WTC11 (cell line): ENCODE results near the gene ST6GALNAC5. TPM values are rescaled to one million over a fixed set of nuclear protein-coding genes. Genes with fewer than 3 reads are reported as not detected.

Source experiments
- ATAC-seq: fragments of 200-7000 bp; cut with Tn5 transposase; 2 replicates; pipeline ENCODE4 v1.10.0; 2021; ENCODE audit warnings: mild to moderate bottlenecking, moderate library complexity
- CTCF ChIA-PET: fragments of 300-600 bp; sonication (Branson Sonifier 250); formaldehyde crosslinking; loops from one replicate; lab custom pipeline; 2021; ENCODE audit warnings: antibody characterized with exemption; lab: Charles Lee
- POLR2A ChIA-PET: fragments of 350-600 bp; sonication (Branson Sonifier 250); formaldehyde crosslinking; loops from one replicate; lab custom pipeline; 2021; ENCODE audit warnings: antibody characterized with exemption; lab: Charles Lee
- DNase-seq: peaks from one replicate; pipeline ENCODE4 v3.0.0; 2021; ENCODE audit warnings: low spot score
- H3K27ac Mint-ChIP-seq: 2 replicates; pipeline ENCODE4 v1.8.0; 2021; ENCODE audit warnings: mixed read lengths
- H3K27me3 Mint-ChIP-seq: 2 replicates; pipeline ENCODE4 v1.8.0; 2021; ENCODE audit warnings: low read depth, mild to moderate bottlenecking, moderate library complexity, mixed read lengths
- H3K36me3 Mint-ChIP-seq: 2 replicates; pipeline ENCODE4 v1.8.0; 2021; ENCODE audit warnings: mixed read lengths
- H3K4me1 Mint-ChIP-seq: 2 replicates; pipeline ENCODE4 v1.8.0; 2022; ENCODE audit warnings: mixed read lengths
- H3K4me3 Mint-ChIP-seq: 2 replicates; pipeline ENCODE4 v1.8.0; 2021; ENCODE audit warnings: mild to moderate bottlenecking, moderate library complexity, mixed read lengths
- H3K9me3 Mint-ChIP-seq: 2 replicates; pipeline ENCODE4 v1.8.0; 2021; ENCODE audit warnings: mixed read lengths
- AR ChIP-seq: fragments of 250-450 bp; sonication (Bioruptor Pico); IDR thresholded peaks from 2 replicates; pipeline ENCODE4 v1.9.0; 2021; ENCODE audit warnings: mild to moderate bottlenecking
- E2F5 ChIP-seq: sonication (generic); formaldehyde crosslinking; IDR thresholded peaks from 2 replicates; pipeline ENCODE4 v1.8.1; 2022; ENCODE audit warnings: mild to moderate bottlenecking, moderate library complexity, missing genetic modification reagents
- ELF4 ChIP-seq: sonication (generic); formaldehyde crosslinking; IDR thresholded peaks from 2 replicates; pipeline ENCODE4 v1.8.1; 2022; ENCODE audit warnings: low read depth, mild to moderate bottlenecking, moderate library complexity, missing genetic modification reagents
- ERG ChIP-seq: fragments of 250-450 bp; sonication (Bioruptor Pico); IDR thresholded peaks from 2 replicates; pipeline ENCODE4 v1.8.0; 2021; ENCODE audit warnings: mild to moderate bottlenecking
- ESRRA ChIP-seq: sonication (generic); formaldehyde crosslinking; IDR thresholded peaks from 2 replicates; pipeline ENCODE4 v1.8.1; 2022; ENCODE audit warnings: mild to moderate bottlenecking, missing genetic modification reagents, borderline replicate concordance
- FOXK1 ChIP-seq: sonication (generic); formaldehyde crosslinking; IDR thresholded peaks from 2 replicates; pipeline ENCODE4 v1.8.0; 2022; ENCODE audit warnings: mild to moderate bottlenecking, moderate library complexity, missing genetic modification reagents
- HMGXB4 ChIP-seq: sonication (generic); formaldehyde crosslinking; IDR thresholded peaks from 2 replicates; pipeline ENCODE4 v1.8.1; 2023; ENCODE audit warnings: mild to moderate bottlenecking, moderate library complexity, missing genetic modification reagents
- OVOL2 ChIP-seq: fragments of 250-450 bp; sonication (Bioruptor Pico); IDR thresholded peaks from 2 replicates; pipeline ENCODE4 v1.9.0; 2021; ENCODE audit warnings: mild to moderate bottlenecking, borderline replicate concordance
- RELA ChIP-seq: sonication (generic); formaldehyde crosslinking; IDR thresholded peaks from 2 replicates; pipeline ENCODE4 v1.8.1; 2022; ENCODE audit warnings: missing genetic modification reagents, mild to moderate bottlenecking, borderline replicate concordance
- TCF7 ChIP-seq: sonication (generic); formaldehyde crosslinking; IDR thresholded peaks from 2 replicates; pipeline ENCODE4 v1.8.0; 2022; ENCODE audit warnings: mild to moderate bottlenecking, low read depth, missing genetic modification reagents, moderate library complexity
- TEAD1 ChIP-seq: sonication (generic); formaldehyde crosslinking; IDR thresholded peaks from 2 replicates; pipeline ENCODE4 v1.8.0; 2022; ENCODE audit warnings: mild to moderate bottlenecking, missing genetic modification reagents
- ZNF281 ChIP-seq: sonication (generic); formaldehyde crosslinking; IDR thresholded peaks from 2 replicates; pipeline ENCODE4 v1.8.0; 2023; ENCODE audit warnings: mild to moderate bottlenecking, missing genetic modification reagents
- ZNF423 ChIP-seq: fragments of 250-450 bp; sonication (Bioruptor Pico); IDR thresholded peaks from 2 replicates; pipeline ENCODE4 v2.1.2; 2022; ENCODE audit warnings: mild to moderate bottlenecking, moderate library complexity
- ZNF532 ChIP-seq: fragments of 250-450 bp; sonication (Bioruptor Pico); IDR thresholded peaks from 2 replicates; pipeline ENCODE4 v1.9.0; 2021; ENCODE audit warnings: mild to moderate bottlenecking, borderline replicate concordance
- total RNA-seq: library from RNA; stranded (reverse); gene quantifications from 3 replicates; pipeline ENCODE4 v1.2.3, GENCODE V29; 2021

The ST6GALNAC5 gene
- total RNA-seq, 1 experiment from 2014 or later: 9.6 TPM

GRCh38 chr1:76958828-76959227 lies 91.5 kb downstream of the ST6GALNAC5 start:
- Mint-ChIP-seq H3K4me3 (no peak overlapping the region), H3K27me3 (no peaks in the 10 kb centered on the region), H3K4me1 (peaks cover 35% of the 10 kb centered on the region), H3K36me3 (peaks cover 24% of the 10 kb centered on the region), H3K27ac (no peak overlapping the region), H3K9me3 (peaks cover 29% of the 10 kb centered on the region)
- DNase-seq (no peak), ATAC-seq (no peak)
- TF ChIP-seq ZNF423 (CRISPR knock-in tag): no peak
- TF ChIP-seq AR: no peak
- no peak for TF ChIP-seq ERG
- TF ChIP-seq ZNF532 (CRISPR knock-in tag): no peak
- no peak for TF ChIP-seq HMGXB4 (CRISPR knock-in tag)
- no peak for TF ChIP-seq ELF4
- TF ChIP-seq ZNF281 (CRISPR knock-in tag): no peak
- no peak for TF ChIP-seq OVOL2 (CRISPR knock-in tag)
- no peak for TF ChIP-seq FOXK1 (CRISPR knock-in tag)
- no peak for TF ChIP-seq RELA
- no peak for TF ChIP-seq E2F5
- no peak for TF ChIP-seq TEAD1 (CRISPR knock-in tag)
- TF ChIP-seq ESRRA: no peak
- TF ChIP-seq TCF7 (CRISPR knock-in tag): no peak
- ChIA-PET POLR2A (no interaction called here), CTCF (no interaction called here)
